Hindlimb muscle (tissue), 1 donor: ENCODE results near the gene DCST2. TPM values are rescaled to one million over a fixed set of nuclear protein-coding genes. Genes with fewer than 3 reads are reported as not detected.

Source experiments
- DNase-seq: peaks from one replicate; pipeline ENCODE4 v3.0.0-alpha.2; 2013
- polyA plus RNA-seq: library from polyadenylated mRNA; unstranded; fragments of 120-200 nt; gene quantifications from one replicate; pipeline ENCODE4 v1.2.1, GENCODE V29; 2013; ENCODE audit not compliant: insufficient read length

DCST2 gene
- polyA plus RNA-seq, 1 donor: 2.1 TPM

GRCh38 chr1:155069551-155070157 lies 36.1 kb upstream of the DCST2 start:
- DNase-seq: no peak

GRCh38 chr1:155068599-155068998 lies 35.0 kb upstream of the DCST2 start:
- DNase-seq: no peak

- DNase-seq: no peak
Observed at GRCh38 chr1:155066777-155067176, 33.2 kb upstream of the DCST2 start.

- no peak for DNase-seq
Observed at GRCh38 chr1:155064832-155065429, 31.4 kb upstream of the DCST2 start.

- no peak for DNase-seq
Observed at GRCh38 chr1:155064111-155064831, 30.7 kb upstream of the DCST2 start.

GRCh38 chr1:155063550-155064110 lies 30.0 kb upstream of the DCST2 start, which contains the start of gene EFNA4:
Gene EFNA4 (plus strand): TSS chr1:155063740. CDS start chr1:155063824, 84 bp downstream.
- DNase-seq: peak; percentile 89

- DNase-seq: no peak
Observed at GRCh38 chr1:155062702-155063411, 29.3 kb upstream of the DCST2 start.

- DNase-seq: no peak
Observed at GRCh38 chr1:155062151-155062686, 28.6 kb upstream of the DCST2 start.

GRCh38 chr1:155061381-155062150 lies 28.0 kb upstream of the DCST2 start:
- DNase-seq: peak; percentile 83

- no peak for DNase-seq
Observed at GRCh38 chr1:155060736-155061135, 27.2 kb upstream of the DCST2 start.

GRCh38 chr1:155057788-155058211 lies 24.2 kb upstream of the DCST2 start:
- DNase-seq: no peak

- DNase-seq: no peak
Observed at GRCh38 chr1:155057104-155057503, 23.5 kb upstream of the DCST2 start.

- no peak for DNase-seq
Observed at GRCh38 chr1:155053531-155054105, 20.0 kb upstream of the DCST2 start.

- DNase-seq: no peak
Observed at GRCh38 chr1:155052439-155053395, 19.1 kb upstream of the DCST2 start.

GRCh38 chr1:155051777-155052398 lies 18.3 kb upstream of the DCST2 start:
- DNase-seq: peak; percentile 40

GRCh38 chr1:155051342-155051776 lies 17.8 kb upstream of the DCST2 start:
- DNase-seq: no peak

- peak; percentile 77 for DNase-seq
Observed at GRCh38 chr1:155050560-155051341, 17.2 kb upstream of the DCST2 start, which contains the start of gene ADAM15. Gene ADAM15 (plus strand): TSS chr1:155051316. CDS start chr1:155051387, 71 bp downstream.
